Activated CD8-positive, alpha-beta memory T cell treated with anti-CD3 and anti-CD28 coated beads, Interleukin-2, amount 50 U/mL, for 24 hours (primary cell): ENCODE measurements around the gene SFXN3.

Experiments
- DNase-seq: peaks from one replicate; pipeline ENCODE4 v3.0.0-alpha.2; 2020; ENCODE audit errors: extremely low read depth

Gene SFXN3

DNA sequence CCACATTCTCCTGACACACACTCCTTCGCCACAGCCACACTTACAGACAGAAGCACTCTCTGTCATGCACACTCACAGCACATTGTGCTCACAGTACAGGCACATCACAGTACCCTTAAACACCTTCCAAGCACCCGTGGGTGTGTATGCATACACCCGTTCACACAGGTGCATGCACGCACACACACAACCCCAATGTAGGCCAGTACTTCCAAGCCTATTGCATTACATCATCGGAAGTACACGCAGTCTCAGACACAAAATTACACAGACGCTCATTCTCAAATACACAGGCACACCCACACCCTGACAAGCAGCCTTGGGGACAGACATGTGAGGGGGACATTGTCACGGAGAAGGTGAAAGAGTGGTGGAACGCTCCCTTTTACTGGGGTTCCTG, 41.9 kb downstream of the SFXN3 start:
- DNase-seq: no peak

- no peak for DNase-seq
Measured at GRCh38 chr10:101073631-101074030, 42.6 kb downstream of the SFXN3 start.

GRCh38 chr10:101075775-101076174, 44.7 kb downstream of the SFXN3 start:
- DNase-seq: no peak

GRCh38 chr10:101076630-101077029, 45.6 kb downstream of the SFXN3 start:
- DNase-seq: no peak

GRCh38 chr10:101079874-101080273, 48.8 kb downstream of the SFXN3 start:
- no peak for DNase-seq

DNA sequence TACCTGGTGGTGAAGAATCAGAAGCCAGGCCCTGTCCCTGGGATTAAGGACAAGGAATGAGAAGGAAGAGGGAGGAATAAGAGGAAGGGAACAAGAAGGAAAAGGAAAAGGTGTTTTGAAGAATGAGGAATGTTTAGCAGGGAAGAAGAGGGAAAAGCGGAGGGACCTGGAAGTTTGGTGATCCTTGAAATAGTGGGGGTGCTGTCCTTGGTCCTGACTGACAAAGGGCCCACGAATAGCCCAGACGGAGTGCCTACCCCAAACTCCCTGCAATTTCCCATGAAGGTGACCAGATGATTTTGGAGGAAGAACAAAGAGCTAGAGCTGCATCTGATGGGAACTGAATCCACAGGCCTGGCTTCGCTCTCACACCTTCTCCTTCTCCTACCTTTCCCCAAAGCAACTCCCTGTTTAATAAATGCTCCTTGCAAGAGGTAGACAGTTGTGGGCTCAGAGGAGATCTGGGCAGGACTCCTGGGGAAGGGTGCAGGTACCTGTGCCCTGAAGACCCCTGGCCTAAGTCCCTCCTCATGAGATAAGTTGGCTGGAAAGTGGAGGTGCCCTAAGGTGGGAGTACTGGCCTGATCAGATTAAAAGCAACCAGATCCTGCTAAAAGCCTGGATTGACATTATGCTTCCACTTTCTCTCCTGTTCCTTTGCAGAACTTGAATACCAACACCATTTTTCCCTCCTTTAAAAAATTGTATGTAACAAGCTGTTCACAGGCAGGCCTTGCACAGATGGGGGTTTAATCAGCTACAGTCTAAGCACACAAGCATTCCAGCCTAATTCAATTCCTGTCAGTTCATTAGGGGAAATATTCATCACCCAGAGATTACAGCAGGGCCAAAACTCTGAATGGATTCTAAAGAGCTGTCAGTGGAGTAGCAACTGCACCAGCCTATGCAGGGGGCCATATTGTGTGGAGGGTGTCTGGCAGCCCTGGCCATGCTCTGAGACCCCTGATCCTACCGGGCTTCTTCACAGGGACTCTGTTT, 50.2 kb downstream of the SFXN3 start:
- no peak for DNase-seq

DNA sequence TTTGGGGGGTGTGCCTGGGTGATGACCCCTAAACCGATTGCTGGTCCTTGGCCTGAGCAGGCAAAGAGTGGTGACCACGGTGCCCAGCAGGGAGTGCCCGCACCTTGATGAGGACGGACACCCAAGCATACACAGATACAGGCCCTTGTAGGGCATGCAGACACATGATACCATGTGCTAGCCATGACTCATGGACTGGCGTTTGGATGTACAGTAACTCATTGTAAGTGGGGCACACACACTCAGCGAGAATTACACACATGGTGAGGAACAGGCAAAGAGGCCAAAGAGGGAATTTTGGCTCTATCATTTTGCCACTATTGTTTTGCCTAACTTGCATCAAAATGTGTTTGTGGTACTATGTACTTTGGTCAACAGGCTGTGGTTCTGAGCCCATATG, 54.8 kb downstream of the SFXN3 start:
- DNase-seq: no peak

GRCh38 chr10:101087376-101087775, 56.3 kb downstream of the SFXN3 start:
- no peak for DNase-seq

GRCh38 chr10:101087965-101088364, 56.9 kb downstream of the SFXN3 start:
- DNase-seq: no peak

GRCh38 chr10:101089520-101090299, 58.7 kb downstream of the SFXN3 start:
- DNase-seq: no peak

GRCh38 chr10:101090597-101090996, 59.6 kb downstream of the SFXN3 start:
- no peak for DNase-seq
